Heart right ventricle (tissue), 16 donors: Measurements from ENCODE around the gene SPECC1L. TPM values are rescaled to one million over a fixed set of nuclear protein-coding genes. Genes with fewer than 3 reads are reported as not detected.

Experiments used
- ATAC-seq, 8 donors: fragments of 200-7000 bp; cut with Tn5 transposase; one replicate each; pipeline ENCODE4 v1.9.1; 2020; ENCODE audit warnings: mild to moderate bottlenecking in 8 of 8, moderate library complexity in 8 of 8, moderate number of reproducible peaks in 1 of 8
- DNase-seq, 2 donors: peaks; one replicate each; pipeline ENCODE4 v3.0.0-alpha.2; 2020
- H3K27ac ChIP-seq, 10 donors: fragments of 200-600 bp; sonication (generic) in 2 of 10; one replicate each; pipeline versions ENCODE4 v1.5.0 to v1.8.0; 2020 to 2022; ENCODE audit warnings: mild to moderate bottlenecking in 3 of 10
- H3K27me3 ChIP-seq, 7 donors: fragments of 200-600 bp; one replicate each; pipeline ENCODE4 v1.8.0; 2021 to 2022; ENCODE audit warnings: mild to moderate bottlenecking in 2 of 7
- H3K36me3 ChIP-seq, 9 donors: fragments of 200-600 bp; sonication (generic) in 1 of 9; one replicate each; pipeline versions ENCODE4 v1.5.0 to v1.8.0; 2020 to 2022; ENCODE audit warnings: mild to moderate bottlenecking in 2 of 9
- H3K4me1 ChIP-seq, 9 donors: fragments of 200-600 bp; sonication (generic) in 1 of 9; one replicate each; pipeline versions ENCODE4 v1.5.0 to v1.8.0; 2020 to 2022; ENCODE audit warnings: mild to moderate bottlenecking in 4 of 9
- H3K4me3 ChIP-seq, 10 donors: fragments of 200-600 bp; sonication (generic) in 2 of 10; one replicate each; pipeline versions ENCODE4 v1.5.0 to v1.8.0; 2020 to 2022; ENCODE audit warnings: mild to moderate bottlenecking in 7 of 10, moderate library complexity in 2 of 10
- H3K9me3 ChIP-seq, 11 donors: fragments of 200-600 bp in 10 of 11; sonication (generic) in 2 of 11; one replicate each; pipeline versions ENCODE4 v1.5.0 to v1.8.0; 2013 to 2022; ENCODE audit warnings: mild to moderate bottlenecking in 2 of 11, control low read depth in 1 of 11, moderate library complexity in 1 of 11
- WGBS, 2 donors: extraction: QIAGEN DNeasy Blood & Tissue Kit; methylation state at CpG; one replicate each; pipeline ENCODE4 v1.1.7; 2013; ENCODE audit warnings: inconsistent platforms in 1 of 2; 5-methylcytosine and 5-hydroxymethylcytosine counted together
- intact Hi-C, 10 donors: fragments of 100-400 bp; cut with DNase I; formaldehyde crosslinking; loops; one replicate each; pipeline versions ENCODE4 v1.11.1 to v1.14.2; 2022
- polyA plus RNA-seq, 2 donors: library from polyadenylated mRNA; stranded (reverse); fragments of 200-250 nt; gene quantifications; one replicate each; pipeline ENCODE4 v1.2.3, GENCODE V29; 2013
- total RNA-seq, 10 donors: library from RNA; stranded (reverse); fragmentation: NEBNext Ultra II Directional in 3 of 10; extraction: Animal tissue kit (Norgen Biotek cat#: 25700) in 3 of 10; gene quantifications; one replicate each; pipeline versions ENCODE4 v1.2.1 to v1.2.4, GENCODE V29; 2021 to 2023
- TF ChIP-seq, protein P1 (sequence below), 9 donors: fragments of 200-600 bp; sonication (generic) in 2 of 9; IDR thresholded peaks; one replicate each; pipeline versions ENCODE4 v1.5.0 to v1.8.0; 2021 to 2022; ENCODE audit warnings: antibody characterized with exemption in 9 of 9, mild to moderate bottlenecking in 5 of 9, moderate library complexity in 1 of 9
- donor health status: Arrhythmogenic right ventricular cardiomyopathy.
- donor health status: ischemic (EF 13 %, LVEDD 7.1; RV severe dilation, severe dysfunction).
- donor health status: healthy with polysubstance abuse.
- donor health status: DM: no; HTN: yes; CAD: no.
- donor health status: DM: no; HTN: no; CAD: no.
- donor health status: ischemic (EF 25% LVEDD 6.9; RV normal size, moderate dysfunction).
- donor health status: ischemic (EF 25% LVEDD 5.7; RV mildly dilated, moderate dysfunction).
- donor health status: healthy.
- donor health status: DM: yes; HTN: yes; CAD: no.
- donor health status: Ischemic cardiomyopathy.
- donor health status: ischemic (EF 35%, LVEDD 5.7; RV mildly dilated, moderate dysfunction).
- donor health status: nonischemic (EF 11% LVEDD 7.7; RV severe dilation, severe dysfunction).
- donor health status: DM: yes; HTN: yes; CAD: no.
- donor health status: PGD.
- donor health status: ischemic (EF 29% LVEDD 5.4; RV normal size, mild dysfunction).
- donor health status: nonischemic (EF 23%, LVEDD 6.1; RV moderate dilation, normal function).

The SPECC1L gene
- total and polyA plus RNA-seq, 12 donors = 8.3 to 61.7 (median 49.5) TPM

- no peaks in the 10 kb centered on the region for H3K36me3 ChIP-seq
- peak overlapping the region in 2 of 10 donors; percentile 19 to 91 for H3K27ac ChIP-seq
- peaks cover 16 to 91% (median 59%) of the 10 kb centered on the region in 9 donors for H3K4me1 ChIP-seq
- H3K9me3 ChIP-seq = no peaks in the 10 kb centered on the region
- DNase-seq = no peak
- TF ChIP-seq, protein P1, sequence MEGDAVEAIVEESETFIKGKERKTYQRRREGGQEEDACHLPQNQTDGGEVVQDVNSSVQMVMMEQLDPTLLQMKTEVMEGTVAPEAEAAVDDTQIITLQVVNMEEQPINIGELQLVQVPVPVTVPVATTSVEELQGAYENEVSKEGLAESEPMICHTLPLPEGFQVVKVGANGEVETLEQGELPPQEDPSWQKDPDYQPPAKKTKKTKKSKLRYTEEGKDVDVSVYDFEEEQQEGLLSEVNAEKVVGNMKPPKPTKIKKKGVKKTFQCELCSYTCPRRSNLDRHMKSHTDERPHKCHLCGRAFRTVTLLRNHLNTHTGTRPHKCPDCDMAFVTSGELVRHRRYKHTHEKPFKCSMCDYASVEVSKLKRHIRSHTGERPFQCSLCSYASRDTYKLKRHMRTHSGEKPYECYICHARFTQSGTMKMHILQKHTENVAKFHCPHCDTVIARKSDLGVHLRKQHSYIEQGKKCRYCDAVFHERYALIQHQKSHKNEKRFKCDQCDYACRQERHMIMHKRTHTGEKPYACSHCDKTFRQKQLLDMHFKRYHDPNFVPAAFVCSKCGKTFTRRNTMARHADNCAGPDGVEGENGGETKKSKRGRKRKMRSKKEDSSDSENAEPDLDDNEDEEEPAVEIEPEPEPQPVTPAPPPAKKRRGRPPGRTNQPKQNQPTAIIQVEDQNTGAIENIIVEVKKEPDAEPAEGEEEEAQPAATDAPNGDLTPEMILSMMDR (IDR thresholded peaks at IDR 0.05) = no peak
- ATAC-seq = no peak
- intact Hi-C loops = loop anchor here in 3 of 10 donors (5.0 to 10.0 kb wide), 2 partner anchors 46 to 58 kb away; no protein-coding TSS in a partner anchor
- H3K4me3 ChIP-seq = no peak overlapping the region
- WGBS, 2 donors = 88 to 92% methylated on average over 4 of the region's 4 CpGs
- H3K27me3 ChIP-seq = peaks cover 0 to 10% (median 0%) of the 10 kb centered on the region in 7 donors
These were observed 155.8 kb downstream of the SPECC1L start for GRCh38 chr22:24426436-24426835.

- H3K36me3 ChIP-seq = no peaks in the 10 kb centered on the region
- intact Hi-C loops = loop anchor here in 3 of 10 donors (5.0 to 10.0 kb wide), 2 partner anchors 45 to 58 kb away; no protein-coding TSS in a partner anchor
- WGBS, 2 donors = 88 to 91% methylated on average over 19 of the region's 19 CpGs
These were observed 156.3 kb downstream of the SPECC1L start for GRCh38 chr22:24426851-24427499.

DNA sequence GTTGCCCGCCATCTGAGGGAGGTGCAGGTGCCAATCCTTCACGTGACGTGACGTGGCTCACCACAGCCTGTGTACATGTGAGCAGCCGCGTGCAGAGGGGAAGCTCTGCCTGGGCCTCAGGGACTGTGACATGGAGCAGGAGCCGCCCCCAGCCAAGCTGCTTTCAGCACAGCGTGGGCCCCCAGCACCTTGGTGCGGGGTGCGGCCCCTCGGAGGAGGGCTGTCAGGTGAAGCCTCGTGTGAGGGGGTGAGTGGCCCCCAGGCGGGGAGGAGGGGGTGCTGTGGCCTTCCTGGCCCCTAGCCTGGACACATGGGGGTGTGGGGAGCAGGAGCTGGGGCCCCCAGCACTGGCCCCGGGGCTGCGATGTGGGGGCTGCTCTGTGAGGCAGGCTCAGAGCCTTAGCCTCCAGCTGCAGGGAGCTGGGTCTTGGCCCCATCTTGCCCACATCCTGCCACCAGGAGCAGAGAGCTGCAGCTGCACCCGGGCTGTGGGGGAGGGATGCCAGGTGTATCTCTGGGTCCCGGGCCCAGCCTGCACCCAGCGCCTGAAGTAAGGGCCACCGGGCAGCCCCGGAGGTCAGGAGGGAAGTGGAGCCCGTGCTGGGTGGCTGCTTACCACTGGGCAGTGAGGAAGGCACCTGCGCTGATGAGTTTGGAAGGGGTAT is 157.0 kb downstream of the SPECC1L start, which contains the start of gene ADORA2A:
Gene ADORA2A, plus strand, starts transcription at position 100 of the 665 bp plus-strand sequence. CDS start 5,806 bp downstream, outside the sequence.
- Histone ChIP-seq H3K9me3 (no peaks in the 10 kb centered on the region), H3K4me1 (peaks cover 19 to 91% (median 59%) of the 10 kb centered on the region in 9 donors), H3K4me3 (peak within 1 kb of the TSS in 4 of 10 donors; percentile 5 to 52 (median 14)), H3K27me3 (peaks cover 0 to 10% (median 0%) of the 10 kb centered on the region in 7 donors), H3K36me3 (no peaks in the 10 kb centered on the region), H3K27ac (peak within 1 kb of the TSS in 7 of 10 donors; percentile 12 to 91 (median 28))
- DNase-seq (peak in 1 of 2 donors; percentile 38), ATAC-seq (no peak)
- TF ChIP-seq, protein P1 (IDR thresholded peaks at IDR 0.05) = no peak
- 79 to 86% methylated on average over 22 of the region's 22 CpGs for WGBS, 2 donors
- intact Hi-C loops = loop anchor here in 3 of 10 donors (5.0 to 10.0 kb wide), 2 partner anchors 45 to 57 kb away; no protein-coding TSS in a partner anchor

More at GRCh38 chr22:24426851-24427499, 156.3 kb downstream of the SPECC1L start:
- H3K9me3 ChIP-seq = no peaks in the 10 kb centered on the region
- H3K4me1 ChIP-seq = peaks cover 17 to 91% (median 59%) of the 10 kb centered on the region in 9 donors
- ATAC-seq (no peak), DNase-seq (peak in 1 of 2 donors; percentile 18)
- peaks cover 0 to 10% (median 0%) of the 10 kb centered on the region in 7 donors for H3K27me3 ChIP-seq
- H3K27ac ChIP-seq = peak overlapping the region in 6 of 10 donors; percentile 7 to 91 (median 24)
- peak overlapping the region in 2 of 10 donors; percentile 9 to 52 for H3K4me3 ChIP-seq
- TF ChIP-seq, protein P1 (IDR thresholded peaks at IDR 0.05) = no peak
